ENCODE measurements around the gene SPTB.

DNA sequence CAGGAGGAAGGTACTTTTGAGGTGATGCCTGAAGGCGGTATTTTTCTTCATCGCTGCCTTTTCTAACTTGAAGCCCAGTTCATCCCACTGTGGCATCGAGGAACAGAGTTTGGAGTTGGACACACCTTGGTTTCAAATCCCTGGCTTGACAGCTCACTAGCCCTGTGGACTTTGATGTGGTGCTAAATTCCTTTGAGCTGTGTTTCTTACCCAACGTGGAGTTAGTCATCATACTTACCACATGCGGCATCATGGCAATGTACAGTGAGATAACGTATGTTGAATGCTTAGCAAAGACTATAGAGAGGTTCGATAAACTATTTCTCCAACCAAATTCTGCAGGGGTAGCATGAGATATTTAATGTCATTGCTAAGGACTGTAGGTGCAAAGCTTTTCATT, 172.0 kb downstream of the SPTB start:
- TF ChIP-seq, protein P1, sequence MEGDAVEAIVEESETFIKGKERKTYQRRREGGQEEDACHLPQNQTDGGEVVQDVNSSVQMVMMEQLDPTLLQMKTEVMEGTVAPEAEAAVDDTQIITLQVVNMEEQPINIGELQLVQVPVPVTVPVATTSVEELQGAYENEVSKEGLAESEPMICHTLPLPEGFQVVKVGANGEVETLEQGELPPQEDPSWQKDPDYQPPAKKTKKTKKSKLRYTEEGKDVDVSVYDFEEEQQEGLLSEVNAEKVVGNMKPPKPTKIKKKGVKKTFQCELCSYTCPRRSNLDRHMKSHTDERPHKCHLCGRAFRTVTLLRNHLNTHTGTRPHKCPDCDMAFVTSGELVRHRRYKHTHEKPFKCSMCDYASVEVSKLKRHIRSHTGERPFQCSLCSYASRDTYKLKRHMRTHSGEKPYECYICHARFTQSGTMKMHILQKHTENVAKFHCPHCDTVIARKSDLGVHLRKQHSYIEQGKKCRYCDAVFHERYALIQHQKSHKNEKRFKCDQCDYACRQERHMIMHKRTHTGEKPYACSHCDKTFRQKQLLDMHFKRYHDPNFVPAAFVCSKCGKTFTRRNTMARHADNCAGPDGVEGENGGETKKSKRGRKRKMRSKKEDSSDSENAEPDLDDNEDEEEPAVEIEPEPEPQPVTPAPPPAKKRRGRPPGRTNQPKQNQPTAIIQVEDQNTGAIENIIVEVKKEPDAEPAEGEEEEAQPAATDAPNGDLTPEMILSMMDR (IDR thresholded peaks at IDR 0.05; ENCODE audit: borderline replicate concordance, extremely low read depth, low read length, poor library complexity, severe bottlenecking): no peak
- no peak for TF ChIP-seq EZH2 (IDR thresholded peaks at IDR 0.05; ENCODE audit: borderline replicate concordance, low read depth, low read length, severe bottlenecking)

Measured in DND-41 (cell line).